ENCODE results near the gene LRRC10B.
A peak's percentile ranks its signal among the peaks of the same experiment; 100 is the strongest.
"Not testable (repeated sequence)": the region's sequence is repeated elsewhere in the genome, so short reads cannot be mapped to it uniquely, and the experiment has no call there.

The LRRC10B gene
- 0 to 0.10 (median 0) reads per million in 9 experiments for total RNA-seq

GRCh38 chr11:61507962-61508861 is at the start of gene LRRC10B:
Gene LRRC10B (plus strand): TSS chr11:61508749. CDS start chr11:61508999, 250 bp downstream.
- Mint-ChIP-seq H3K9me3 (no peaks in the 10 kb centered on the region), H3K27me3 (peaks cover 61 to 87% of the 10 kb centered on the region in 2 donors), H3K4me1 (ENCODE audit: low read depth in 2 of 2) (peaks cover 0 to 9% of the 10 kb centered on the region in 2 donors), H3K27ac (no peak within 1 kb of the TSS), H3K36me3 (ENCODE audit: insufficient read depth) (no peaks in the 10 kb centered on the region), H3K4me3 (peak within 1 kb of the TSS; percentile 48 to 70)
- ATAC-seq (replicated peaks): peak; percentile 23
- DNase-seq: no peak

- H3K9me3 Mint-ChIP-seq: no peaks in the 10 kb centered on the region
- peaks cover 5% of the 10 kb centered on the region for H3K36me3 Mint-ChIP-seq (ENCODE audit: insufficient read depth)
- no peak overlapping the region for H3K4me3 Mint-ChIP-seq
- ATAC-seq (replicated peaks) (no peak), DNase-seq (no peak)
- no peaks in the 10 kb centered on the region for H3K27me3 Mint-ChIP-seq
- H3K27ac Mint-ChIP-seq: peak overlapping the region; percentile 81 to 82
- H3K4me1 Mint-ChIP-seq (ENCODE audit: low read depth in 2 of 2): peaks cover 4 to 11% of the 10 kb centered on the region in 2 donors
Observed at GRCh38 chr11:61460474-61460881, 48.1 kb upstream of the LRRC10B start.

- Mint-ChIP-seq H3K27me3 (no peaks in the 10 kb centered on the region), H3K36me3 (ENCODE audit: insufficient read depth) (peaks cover 5% of the 10 kb centered on the region), H3K9me3 (no peaks in the 10 kb centered on the region), H3K27ac (peak overlapping the region; percentile 81 to 82), H3K4me1 (ENCODE audit: low read depth in 2 of 2) (peaks cover 4 to 11% of the 10 kb centered on the region in 2 donors), H3K4me3 (no peak overlapping the region)
- DNase-seq (no peak), ATAC-seq (replicated peaks) (no peak)
Observed at GRCh38 chr11:61460986-61461385, 47.6 kb upstream of the LRRC10B start.

GRCh38 chr11:61467602-61468001 is 40.9 kb upstream of the LRRC10B start:
- ATAC-seq (replicated peaks); H3K4me3 Mint-ChIP-seq; H3K9me3 Mint-ChIP-seq; DNase-seq; H3K27me3 Mint-ChIP-seq; H3K4me1 Mint-ChIP-seq (ENCODE audit: low read depth in 2 of 2): not testable (repeated sequence)
- Mint-ChIP-seq H3K27ac (peak overlapping the region in 1 of 2 donors; percentile 58), H3K36me3 (ENCODE audit: insufficient read depth) (peaks cover 19% of the 10 kb centered on the region)

GRCh38 chr11:61468002-61468401 is 40.5 kb upstream of the LRRC10B start:
- no peaks in the 10 kb centered on the region for H3K4me1 Mint-ChIP-seq (ENCODE audit: low read depth in 2 of 2)
- ATAC-seq (replicated peaks): no peak
- no peak for DNase-seq
- no peaks in the 10 kb centered on the region for H3K9me3 Mint-ChIP-seq
- peak overlapping the region in 1 of 2 donors; percentile 58 for H3K27ac Mint-ChIP-seq
- no peaks in the 10 kb centered on the region for H3K27me3 Mint-ChIP-seq
- H3K36me3 Mint-ChIP-seq (ENCODE audit: insufficient read depth): peaks cover 22% of the 10 kb centered on the region
- no peak overlapping the region for H3K4me3 Mint-ChIP-seq

- H3K4me3 Mint-ChIP-seq: no peak overlapping the region
- H3K27me3 Mint-ChIP-seq: no peaks in the 10 kb centered on the region
- H3K36me3 Mint-ChIP-seq (ENCODE audit: insufficient read depth): peaks cover 26% of the 10 kb centered on the region
- H3K9me3 Mint-ChIP-seq: no peaks in the 10 kb centered on the region
- H3K27ac Mint-ChIP-seq: peak overlapping the region in 1 of 2 donors; percentile 23
- H3K4me1 Mint-ChIP-seq (ENCODE audit: low read depth in 2 of 2): no peaks in the 10 kb centered on the region
- no peak for DNase-seq
- ATAC-seq (replicated peaks): no peak
Observed at GRCh38 chr11:61472282-61472681, 36.3 kb upstream of the LRRC10B start.

- ATAC-seq (replicated peaks) (no peak), DNase-seq (no peak)
- Mint-ChIP-seq H3K36me3 (ENCODE audit: insufficient read depth) (peaks cover 24% of the 10 kb centered on the region), H3K4me1 (ENCODE audit: low read depth in 2 of 2) (peaks cover 1 to 2% of the 10 kb centered on the region in 2 donors), H3K27me3 (peaks cover 0 to 2% of the 10 kb centered on the region in 2 donors), H3K27ac (no peak overlapping the region), H3K9me3 (no peaks in the 10 kb centered on the region), H3K4me3 (no peak overlapping the region)
Observed at GRCh38 chr11:61472868-61473267, 35.7 kb upstream of the LRRC10B start.

- Mint-ChIP-seq H3K9me3 (no peaks in the 10 kb centered on the region), H3K27ac (peak overlapping the region; percentile 30 to 45), H3K27me3 (peaks cover 0 to 8% of the 10 kb centered on the region in 2 donors), H3K4me3 (no peak overlapping the region), H3K4me1 (ENCODE audit: low read depth in 2 of 2) (peaks cover 5 to 7% of the 10 kb centered on the region in 2 donors), H3K36me3 (ENCODE audit: insufficient read depth) (peaks cover 22% of the 10 kb centered on the region)
- ATAC-seq (replicated peaks): no peak
- DNase-seq: no peak
Observed at GRCh38 chr11:61473370-61474012, 35.1 kb upstream of the LRRC10B start.

- Mint-ChIP-seq H3K4me1 (ENCODE audit: low read depth in 2 of 2) (peaks cover 5 to 7% of the 10 kb centered on the region in 2 donors), H3K4me3 (no peak overlapping the region), H3K36me3 (ENCODE audit: insufficient read depth) (peaks cover 20% of the 10 kb centered on the region), H3K9me3 (no peaks in the 10 kb centered on the region), H3K27ac (peak overlapping the region; percentile 30 to 45), H3K27me3 (peaks cover 0 to 12% of the 10 kb centered on the region in 2 donors)
- DNase-seq (no peak), ATAC-seq (replicated peaks) (no peak)
Observed at GRCh38 chr11:61474013-61474643, 34.4 kb upstream of the LRRC10B start.

GRCh38 chr11:61475433-61475832 is 33.1 kb upstream of the LRRC10B start:
- no peaks in the 10 kb centered on the region for H3K9me3 Mint-ChIP-seq
- no peak overlapping the region for H3K27ac Mint-ChIP-seq
- no peak overlapping the region for H3K4me3 Mint-ChIP-seq
- ATAC-seq (replicated peaks) (no peak), DNase-seq (no peak)
- peaks cover 5 to 9% of the 10 kb centered on the region in 2 donors for H3K4me1 Mint-ChIP-seq (ENCODE audit: low read depth in 2 of 2)
- H3K36me3 Mint-ChIP-seq (ENCODE audit: insufficient read depth): peaks cover 16% of the 10 kb centered on the region
- H3K27me3 Mint-ChIP-seq: peaks cover 0 to 22% of the 10 kb centered on the region in 2 donors

GRCh38 chr11:61476371-61476770 is 32.2 kb upstream of the LRRC10B start:
- no peak overlapping the region for H3K4me3 Mint-ChIP-seq
- no peak for ATAC-seq (replicated peaks)
- H3K4me1 Mint-ChIP-seq (ENCODE audit: low read depth in 2 of 2): peaks cover 5 to 11% of the 10 kb centered on the region in 2 donors
- H3K36me3 Mint-ChIP-seq (ENCODE audit: insufficient read depth): peaks cover 11% of the 10 kb centered on the region
- H3K27ac Mint-ChIP-seq: no peak overlapping the region
- DNase-seq: no peak
- no peaks in the 10 kb centered on the region for H3K9me3 Mint-ChIP-seq
- H3K27me3 Mint-ChIP-seq: peaks cover 0 to 31% of the 10 kb centered on the region in 2 donors

- H3K27me3 Mint-ChIP-seq: peaks cover 0 to 39% of the 10 kb centered on the region in 2 donors
- no peaks in the 10 kb centered on the region for H3K9me3 Mint-ChIP-seq
- H3K4me3 Mint-ChIP-seq: no peak overlapping the region
- peaks cover 5 to 11% of the 10 kb centered on the region in 2 donors for H3K4me1 Mint-ChIP-seq (ENCODE audit: low read depth in 2 of 2)
- ATAC-seq (replicated peaks) (no peak), DNase-seq (no peak)
- H3K36me3 Mint-ChIP-seq (ENCODE audit: insufficient read depth): peaks cover 11% of the 10 kb centered on the region
- no peak overlapping the region for H3K27ac Mint-ChIP-seq
Observed at GRCh38 chr11:61477126-61477525, 31.4 kb upstream of the LRRC10B start.

GRCh38 chr11:61477727-61478148 is 30.8 kb upstream of the LRRC10B start:
- Mint-ChIP-seq H3K4me3 (no peak overlapping the region), H3K27me3 (peaks cover 0 to 45% of the 10 kb centered on the region in 2 donors), H3K36me3 (ENCODE audit: insufficient read depth) (peaks cover 6% of the 10 kb centered on the region), H3K4me1 (ENCODE audit: low read depth in 2 of 2) (peaks cover 5 to 11% of the 10 kb centered on the region in 2 donors), H3K27ac (peak overlapping the region in 1 of 2 donors; percentile 78), H3K9me3 (no peaks in the 10 kb centered on the region)
- ATAC-seq (replicated peaks) (peak; percentile 32), DNase-seq (peak; percentile 48 to 60 (median 51))
